Ovary (tissue), 3 donors: ENCODE results near the gene DOCK2.

ENCODE experiments used
- POLR2A ChIP-seq: fragments of 450-650 bp; IDR thresholded peaks from one replicate; pipeline ENCODE4 v1.6.1; 2017; ENCODE audit warnings: antibody characterized with exemption, mild to moderate bottlenecking, moderate library complexity
- TF ChIP-seq, protein P1 (sequence below), 3 donors: fragments of 450-650 bp in 2 of 3; fragments of 200-600 bp in 1 of 3; IDR thresholded peaks; one replicate each; pipeline versions ENCODE4 v1.5.1 to v1.8.0; 2016 to 2022; ENCODE audit warnings: antibody characterized with exemption in 3 of 3, mild to moderate bottlenecking in 1 of 3
- donor health status: DM: no; HTN: no; CAD: no.

DNA sequence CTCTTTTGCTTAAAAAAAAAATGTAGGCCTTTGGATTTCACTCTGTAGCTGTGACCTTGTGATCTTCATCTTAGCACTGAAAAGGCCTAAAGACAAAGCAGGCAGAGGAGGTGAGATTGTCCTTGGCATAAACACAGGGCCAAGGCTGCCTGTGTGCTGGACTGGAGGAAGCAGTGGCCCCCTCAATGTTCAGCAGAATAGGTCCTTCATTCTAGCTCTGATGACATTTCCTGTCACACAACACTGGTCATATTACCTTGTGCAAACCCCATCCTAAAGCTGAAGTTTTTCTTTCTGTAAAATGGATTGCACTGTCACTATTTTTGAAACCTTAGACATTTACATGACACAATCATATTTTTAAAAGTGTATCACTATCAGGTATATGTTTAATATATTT is 195.8 kb downstream of the DOCK2 start:
- TF ChIP-seq, protein P1, sequence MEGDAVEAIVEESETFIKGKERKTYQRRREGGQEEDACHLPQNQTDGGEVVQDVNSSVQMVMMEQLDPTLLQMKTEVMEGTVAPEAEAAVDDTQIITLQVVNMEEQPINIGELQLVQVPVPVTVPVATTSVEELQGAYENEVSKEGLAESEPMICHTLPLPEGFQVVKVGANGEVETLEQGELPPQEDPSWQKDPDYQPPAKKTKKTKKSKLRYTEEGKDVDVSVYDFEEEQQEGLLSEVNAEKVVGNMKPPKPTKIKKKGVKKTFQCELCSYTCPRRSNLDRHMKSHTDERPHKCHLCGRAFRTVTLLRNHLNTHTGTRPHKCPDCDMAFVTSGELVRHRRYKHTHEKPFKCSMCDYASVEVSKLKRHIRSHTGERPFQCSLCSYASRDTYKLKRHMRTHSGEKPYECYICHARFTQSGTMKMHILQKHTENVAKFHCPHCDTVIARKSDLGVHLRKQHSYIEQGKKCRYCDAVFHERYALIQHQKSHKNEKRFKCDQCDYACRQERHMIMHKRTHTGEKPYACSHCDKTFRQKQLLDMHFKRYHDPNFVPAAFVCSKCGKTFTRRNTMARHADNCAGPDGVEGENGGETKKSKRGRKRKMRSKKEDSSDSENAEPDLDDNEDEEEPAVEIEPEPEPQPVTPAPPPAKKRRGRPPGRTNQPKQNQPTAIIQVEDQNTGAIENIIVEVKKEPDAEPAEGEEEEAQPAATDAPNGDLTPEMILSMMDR (IDR thresholded peaks at IDR 0.05) = no peak
- no peak for TF ChIP-seq POLR2A
